Right lobe of liver (tissue), 6 donors: ENCODE measurements around the gene DOLK. TPM values are rescaled to one million over a fixed set of nuclear protein-coding genes. Genes with fewer than 3 reads are reported as not detected.

ENCODE experiments used
- ATAC-seq, 4 donors: fragments of 200-7000 bp; cut with Tn5 transposase; one replicate each; pipeline ENCODE4 v1.9.1; 2020; ENCODE audit warnings: mild to moderate bottlenecking in 4 of 4, moderate library complexity in 4 of 4
- DNase-seq, 3 donors: peaks; one replicate each; pipeline ENCODE4 v3.0.0-alpha.2; 2020
- H3K27ac ChIP-seq, 3 donors: fragments of 200-600 bp; one replicate each; pipeline ENCODE4 v1.8.0; 2022
- H3K27me3 ChIP-seq, 2 donors: fragments of 200-600 bp; one replicate each; pipeline ENCODE4 v1.8.0; 2022
- H3K36me3 ChIP-seq, 4 donors: fragments of 200-600 bp; sonication (generic) in 1 of 4; one replicate each; pipeline versions ENCODE4 v1.5.1 to v1.8.0; 2017 to 2022; ENCODE audit warnings: control low read depth in 1 of 4
- H3K4me1 ChIP-seq, 4 donors: fragments of 200-600 bp; sonication (generic) in 1 of 4; one replicate each; pipeline versions ENCODE4 v1.5.1 to v1.8.0; 2017 to 2022; ENCODE audit warnings: control low read depth in 1 of 4
- H3K4me3 ChIP-seq, 3 donors: fragments of 200-600 bp; one replicate each; pipeline ENCODE4 v1.8.0; 2022
- H3K9me3 ChIP-seq, 4 donors: fragments of 200-600 bp; sonication (generic) in 1 of 4; one replicate each; pipeline versions ENCODE4 v1.5.1 to v1.8.0; 2017 to 2022; ENCODE audit warnings: control low read depth in 1 of 4
- POLR2A ChIP-seq: fragments of 450-650 bp; IDR thresholded peaks from one replicate; pipeline ENCODE4 v1.6.1; 2017; ENCODE audit warnings: antibody characterized with exemption, mild to moderate bottlenecking
- WGBS: methylation state at CpG from one replicate; pipeline ENCODE4 v1.1.6; 2018; ENCODE audit warnings: low coverage, low lambda C conversion rate; ENCODE audit not compliant: insufficient coverage; ENCODE audit errors: missing lambda C conversion rate; 5-methylcytosine and 5-hydroxymethylcytosine counted together
- intact Hi-C, 2 donors: fragments of 100-400 bp; cut with DNase I; formaldehyde crosslinking; loops; one replicate each; pipeline versions ENCODE4 v1.11.2 to v1.14.1; 2022
- total RNA-seq, 6 experiments: library from RNA; depleted of rRNA in 2 of 6; stranded (reverse); fragments of >200 nt in 2 of 6; fragmentation: NEBNext Ultra II Directional in 3 of 6; extraction: Animal tissue kit (Norgen Biotek cat#: 25700) in 3 of 6; gene quantifications; one replicate each; pipeline versions ENCODE4 v1.1.0 to v1.2.4, GENCODE V29; 2016 to 2023
- TF ChIP-seq, protein P1 (sequence below), 4 donors: fragments of 200-600 bp in 3 of 4; fragments of 450-650 bp in 1 of 4; IDR thresholded peaks; one replicate each; pipeline versions ENCODE4 v1.5.1 to v1.8.0; 2016 to 2022; ENCODE audit warnings: antibody characterized with exemption in 4 of 4, mild to moderate bottlenecking in 2 of 4
- donor health status: DM: no; HTN: yes; CAD: no.
- donor health status: DM: no; HTN: no; CAD: no.
- donor health status: DM: no; HTN: no; CAD: no.
- donor health status: DM: no; HTN: yes; CAD: no.
- donor health status: DM: no; HTN: yes; CAD: no.

DOLK gene
- total RNA-seq, 6 experiments from 2014 or later = 6.6 to 17.3 (median 8.4) TPM

DNA sequence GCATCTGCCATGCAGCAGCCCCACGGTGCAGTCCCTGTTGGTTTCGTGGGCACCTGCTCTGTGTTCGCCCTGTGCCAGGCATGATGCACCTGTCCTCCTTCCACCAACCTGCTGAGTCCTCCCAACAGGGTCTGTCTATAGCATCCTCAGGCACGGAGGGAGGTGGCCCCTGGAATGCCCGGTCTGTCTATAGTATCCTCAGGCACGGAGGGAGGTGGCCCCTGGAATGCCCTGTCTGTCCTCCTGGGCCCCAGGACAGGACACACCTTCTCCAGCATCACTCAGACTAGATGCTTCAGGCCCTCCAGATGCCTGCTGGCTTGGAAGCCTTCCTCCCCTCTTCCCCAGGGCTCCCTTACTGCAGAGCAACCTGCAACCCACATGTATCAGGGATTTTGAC lies 36.5 kb downstream of the DOLK start:
- DNase-seq = no peak
- Histone ChIP-seq H3K4me1 (peaks cover 0 to 28% (median 14%) of the 10 kb centered on the region in 4 donors), H3K27me3 (no peaks in the 10 kb centered on the region), H3K27ac (peak overlapping the region; percentile 6 to 37 (median 15)), H3K36me3 (peaks cover 2 to 60% (median 28%) of the 10 kb centered on the region in 4 donors), H3K9me3 (no peaks in the 10 kb centered on the region), H3K4me3 (no peak overlapping the region)
- intact Hi-C loops = no loop called here
- no CpG with 5 or more reads among the region's 6 CpGs for WGBS
- peak in 2 of 4 donors; percentile 1 to 12 for ATAC-seq
- TF ChIP-seq, protein P1, sequence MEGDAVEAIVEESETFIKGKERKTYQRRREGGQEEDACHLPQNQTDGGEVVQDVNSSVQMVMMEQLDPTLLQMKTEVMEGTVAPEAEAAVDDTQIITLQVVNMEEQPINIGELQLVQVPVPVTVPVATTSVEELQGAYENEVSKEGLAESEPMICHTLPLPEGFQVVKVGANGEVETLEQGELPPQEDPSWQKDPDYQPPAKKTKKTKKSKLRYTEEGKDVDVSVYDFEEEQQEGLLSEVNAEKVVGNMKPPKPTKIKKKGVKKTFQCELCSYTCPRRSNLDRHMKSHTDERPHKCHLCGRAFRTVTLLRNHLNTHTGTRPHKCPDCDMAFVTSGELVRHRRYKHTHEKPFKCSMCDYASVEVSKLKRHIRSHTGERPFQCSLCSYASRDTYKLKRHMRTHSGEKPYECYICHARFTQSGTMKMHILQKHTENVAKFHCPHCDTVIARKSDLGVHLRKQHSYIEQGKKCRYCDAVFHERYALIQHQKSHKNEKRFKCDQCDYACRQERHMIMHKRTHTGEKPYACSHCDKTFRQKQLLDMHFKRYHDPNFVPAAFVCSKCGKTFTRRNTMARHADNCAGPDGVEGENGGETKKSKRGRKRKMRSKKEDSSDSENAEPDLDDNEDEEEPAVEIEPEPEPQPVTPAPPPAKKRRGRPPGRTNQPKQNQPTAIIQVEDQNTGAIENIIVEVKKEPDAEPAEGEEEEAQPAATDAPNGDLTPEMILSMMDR (IDR thresholded peaks at IDR 0.05) = no peak
- no peak for TF ChIP-seq POLR2A

DNA sequence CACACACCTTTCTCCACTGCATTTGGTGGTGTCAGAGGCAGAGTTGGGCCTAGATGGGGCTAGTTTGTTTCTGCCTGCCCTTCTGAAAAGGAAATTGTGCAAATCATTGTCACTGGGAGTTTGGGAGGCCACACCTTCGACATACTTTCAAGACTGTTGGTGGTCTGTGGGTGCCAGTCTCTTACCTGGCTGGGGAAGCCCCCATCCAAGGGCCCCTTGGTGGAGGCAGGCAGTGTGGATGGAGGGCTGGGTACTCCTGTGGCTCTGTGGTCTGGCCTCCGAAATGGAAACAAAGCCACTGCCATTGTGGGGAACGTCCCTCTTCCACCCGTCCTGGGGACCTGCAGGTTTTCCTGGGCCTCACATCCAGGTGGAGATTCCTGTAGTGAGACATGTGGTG lies 37.5 kb downstream of the DOLK start:
- ATAC-seq (no peak), DNase-seq (no peak)
- peaks cover 2 to 55% (median 27%) of the 10 kb centered on the region in 4 donors for H3K36me3 ChIP-seq
- H3K27ac ChIP-seq = no peak overlapping the region
- intact Hi-C loops = no loop called here
- no peaks in the 10 kb centered on the region for H3K9me3 ChIP-seq
- TF ChIP-seq, protein P1 (IDR thresholded peaks at IDR 0.05) = no peak
- no peak for TF ChIP-seq POLR2A
- no peaks in the 10 kb centered on the region for H3K27me3 ChIP-seq
- H3K4me1 ChIP-seq = peaks cover 0 to 23% (median 12%) of the 10 kb centered on the region in 4 donors
- H3K4me3 ChIP-seq = no peak overlapping the region
- WGBS = 75% methylated on average over 4 of the region's 4 CpGs

- intact Hi-C loops = no loop called here
- H3K27me3 ChIP-seq = no peaks in the 10 kb centered on the region
- no peaks in the 10 kb centered on the region for H3K9me3 ChIP-seq
- DNase-seq = no peak
- H3K27ac ChIP-seq = no peak overlapping the region
- 97% methylated on average over 6 of the region's 24 CpGs for WGBS
- no peak for TF ChIP-seq POLR2A
- TF ChIP-seq, protein P1 (IDR thresholded peaks at IDR 0.05) = no peak
- H3K36me3 ChIP-seq = peaks cover 2 to 41% (median 22%) of the 10 kb centered on the region in 4 donors
- ATAC-seq = no peak
- H3K4me3 ChIP-seq = no peak overlapping the region
- H3K4me1 ChIP-seq = peaks cover 0 to 10% (median 3%) of the 10 kb centered on the region in 4 donors
Measured at GRCh38 chr9:128908372-128908771, 39.0 kb downstream of the DOLK start.

DNA sequence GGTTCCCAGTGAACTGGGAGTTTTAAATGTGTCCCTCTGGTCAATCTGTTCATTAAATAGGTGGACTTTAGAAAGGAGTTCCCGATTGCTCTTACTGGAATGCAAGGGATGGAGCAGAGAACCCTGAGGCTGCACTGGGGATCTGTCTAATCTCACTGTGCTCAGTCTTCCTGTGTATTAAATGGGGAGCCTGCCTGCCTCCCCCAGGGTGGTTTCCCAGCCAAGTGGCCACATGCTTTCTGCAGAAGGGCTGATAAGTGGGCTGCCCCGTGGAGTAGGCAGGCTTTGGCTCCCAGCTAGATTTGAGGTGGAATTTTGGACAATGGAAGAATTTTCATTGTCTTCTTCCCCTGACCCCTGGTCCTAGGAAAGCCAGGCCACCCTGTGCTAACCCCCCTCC lies 40.7 kb downstream of the DOLK start:
- peaks cover 2 to 39% (median 17%) of the 10 kb centered on the region in 4 donors for H3K36me3 ChIP-seq
- intact Hi-C loops = no loop called here
- no peak overlapping the region for H3K4me3 ChIP-seq
- no peak overlapping the region for H3K27ac ChIP-seq
- ATAC-seq (no peak), DNase-seq (no peak)
- H3K27me3 ChIP-seq = no peaks in the 10 kb centered on the region
- TF ChIP-seq, protein P1 (IDR thresholded peaks at IDR 0.05) = no peak
- no peak for TF ChIP-seq POLR2A
- no peaks in the 10 kb centered on the region for H3K9me3 ChIP-seq
- whole genome bisulfite sequencing = 14% methylated on average over 2 of the region's 2 CpGs
- peaks cover 0 to 6% (median under 1%) of the 10 kb centered on the region in 4 donors for H3K4me1 ChIP-seq

- WGBS = 94% methylated on average over 7 of the region's 7 CpGs
- intact Hi-C loops = no loop called here
- ATAC-seq = no peak
- TF ChIP-seq, protein P1 (IDR thresholded peaks at IDR 0.05) = no peak
- TF ChIP-seq POLR2A = no peak
- no peak overlapping the region for H3K4me3 ChIP-seq
- H3K4me1 ChIP-seq = peaks cover 0 to 2% (median 0%) of the 10 kb centered on the region in 4 donors
- H3K9me3 ChIP-seq = no peaks in the 10 kb centered on the region
- H3K27ac ChIP-seq = no peak overlapping the region
- H3K27me3 ChIP-seq = no peaks in the 10 kb centered on the region
- DNase-seq = no peak
- H3K36me3 ChIP-seq = peaks cover 2 to 39% (median 17%) of the 10 kb centered on the region in 4 donors
Measured at GRCh38 chr9:128905964-128906363, 41.4 kb downstream of the DOLK start.
